GM18498 (cell line): ENCODE results near the gene ALPL.

Experiments
- ATAC-seq: cut with Tn5 transposase; IDR thresholded peaks from one replicate; pipeline ENCODE4 v1.9.1; 2021; ENCODE audit warnings: mild to moderate bottlenecking, moderate library complexity; ENCODE audit not compliant: unreplicated experiment

ALPL gene

DNA sequence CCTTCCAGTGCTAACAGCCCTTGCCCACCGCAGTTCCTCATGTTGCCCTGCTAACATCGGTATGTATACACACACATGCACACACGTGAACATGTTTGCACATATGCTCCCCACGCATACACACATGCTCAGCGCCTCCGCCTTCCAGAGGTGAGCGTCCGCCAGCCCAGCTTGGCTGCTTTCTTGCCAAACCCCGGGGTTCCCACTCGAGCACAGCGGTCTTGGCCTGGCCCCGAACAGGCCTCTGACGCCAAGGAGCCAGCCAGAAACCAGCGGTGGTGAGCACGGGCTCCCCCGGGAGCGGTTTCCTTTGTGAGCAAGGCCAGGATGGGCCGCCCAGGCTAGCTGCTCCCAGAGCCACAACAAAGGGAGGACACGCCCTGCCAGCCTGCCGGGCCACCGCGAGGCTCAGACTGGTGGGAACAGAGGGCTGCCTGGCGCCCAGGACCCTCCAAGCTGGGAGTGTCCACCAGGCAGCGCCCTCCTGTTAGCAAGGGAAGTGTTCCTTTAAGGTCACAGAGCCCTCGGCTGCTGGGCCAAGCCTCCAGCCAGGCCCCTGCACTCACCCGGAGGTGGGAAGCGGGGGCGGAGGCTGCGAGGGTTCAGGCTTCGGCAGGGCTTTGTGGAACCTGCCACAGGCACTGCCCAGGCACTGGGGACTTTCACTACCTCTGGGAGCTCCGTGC is 65.4 kb downstream of the ALPL start:
- no peak for ATAC-seq

DNA sequence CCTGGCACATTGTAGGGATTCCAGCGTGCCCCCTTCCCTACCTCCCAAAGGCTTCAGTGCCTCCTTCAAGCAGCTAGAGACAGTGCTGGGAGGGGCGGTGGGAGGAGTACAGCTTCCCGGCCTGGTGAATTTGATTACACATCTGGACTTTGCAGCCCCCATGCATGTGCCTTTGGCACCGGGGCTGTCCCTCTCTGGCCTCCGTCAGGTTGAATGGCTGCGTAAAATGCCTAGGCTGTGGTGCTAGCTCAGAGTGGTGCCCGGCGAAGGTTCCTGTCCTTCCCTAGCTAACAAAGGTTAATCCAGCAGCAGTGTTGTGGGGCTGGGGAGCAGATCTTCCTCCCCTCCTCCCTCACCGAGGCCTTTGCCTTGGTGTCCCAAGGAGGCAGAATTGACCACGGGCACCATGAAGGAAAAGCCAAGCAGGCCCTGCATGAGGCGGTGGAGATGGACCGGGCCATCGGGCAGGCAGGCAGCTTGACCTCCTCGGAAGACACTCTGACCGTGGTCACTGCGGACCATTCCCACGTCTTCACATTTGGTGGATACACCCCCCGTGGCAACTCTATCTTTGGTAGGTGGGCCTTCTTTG is 66.2 kb downstream of the ALPL start:
- no peak for ATAC-seq

- ATAC-seq = no peak
These were observed 67.0 kb downstream of the ALPL start for GRCh38 chr1:21576031-21576797.

- ATAC-seq = no peak
These were observed 67.6 kb downstream of the ALPL start for GRCh38 chr1:21576798-21577187.

DNA sequence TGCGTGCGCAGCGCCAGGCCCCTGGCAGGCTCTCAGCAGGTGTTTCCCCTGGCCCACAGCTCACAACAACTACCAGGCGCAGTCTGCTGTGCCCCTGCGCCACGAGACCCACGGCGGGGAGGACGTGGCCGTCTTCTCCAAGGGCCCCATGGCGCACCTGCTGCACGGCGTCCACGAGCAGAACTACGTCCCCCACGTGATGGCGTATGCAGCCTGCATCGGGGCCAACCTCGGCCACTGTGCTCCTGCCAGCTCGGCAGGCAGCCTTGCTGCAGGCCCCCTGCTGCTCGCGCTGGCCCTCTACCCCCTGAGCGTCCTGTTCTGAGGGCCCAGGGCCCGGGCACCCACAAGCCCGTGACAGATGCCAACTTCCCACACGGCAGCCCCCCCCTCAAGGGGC is 68.1 kb downstream of the ALPL start:
- ATAC-seq = no peak

- ATAC-seq = no peak
These were observed 68.7 kb downstream of the ALPL start for GRCh38 chr1:21577933-21578332.

- no peak for ATAC-seq
These were observed 70.6 kb downstream of the ALPL start for GRCh38 chr1:21579791-21580190.

GRCh38 chr1:21584096-21584495 is 74.9 kb downstream of the ALPL start:
- no peak for ATAC-seq

GRCh38 chr1:21585037-21585436 is 75.8 kb downstream of the ALPL start:
- ATAC-seq = no peak

DNA sequence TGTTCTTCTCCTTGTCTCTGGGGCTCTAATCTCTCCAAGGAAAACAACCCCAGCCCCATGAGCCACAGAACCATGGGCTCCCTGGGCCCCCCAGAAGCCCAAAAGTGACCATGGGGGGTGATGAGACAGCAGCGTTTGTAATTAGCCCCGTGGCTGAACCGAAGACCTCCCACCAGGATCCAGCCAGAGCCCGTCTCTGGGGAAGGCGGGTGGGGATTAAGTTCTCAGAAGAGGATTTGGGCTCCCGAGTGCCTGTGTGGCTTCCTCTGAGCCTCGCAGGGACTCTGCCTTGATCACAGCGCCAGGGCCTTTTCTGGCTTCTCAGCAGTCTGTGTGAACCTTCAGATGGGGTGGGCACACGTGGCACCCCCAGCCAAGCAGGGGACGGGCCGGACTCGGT is 77.0 kb downstream of the ALPL start:
- no peak for ATAC-seq

GRCh38 chr1:21586846-21587601 is 77.8 kb downstream of the ALPL start:
- no peak for ATAC-seq

DNA sequence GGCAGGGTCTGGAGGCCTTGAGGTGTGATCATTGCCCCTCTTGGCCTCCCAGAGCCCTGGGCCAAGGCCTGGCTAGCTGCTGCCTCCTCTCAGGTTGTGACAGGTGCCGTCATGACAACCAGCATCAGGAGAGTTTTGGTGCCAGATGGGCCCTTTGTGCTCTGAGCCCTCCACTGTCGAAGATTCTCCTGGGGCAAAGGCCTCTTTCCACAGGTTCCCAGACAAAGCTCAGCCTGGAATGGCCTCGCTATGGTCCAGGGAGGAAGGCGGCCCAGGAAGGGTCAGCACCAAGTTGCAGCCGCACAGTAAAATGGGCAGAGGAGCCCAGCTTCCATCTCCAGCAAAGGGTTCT is 78.4 kb downstream of the ALPL start:
- ATAC-seq = no peak

DNA sequence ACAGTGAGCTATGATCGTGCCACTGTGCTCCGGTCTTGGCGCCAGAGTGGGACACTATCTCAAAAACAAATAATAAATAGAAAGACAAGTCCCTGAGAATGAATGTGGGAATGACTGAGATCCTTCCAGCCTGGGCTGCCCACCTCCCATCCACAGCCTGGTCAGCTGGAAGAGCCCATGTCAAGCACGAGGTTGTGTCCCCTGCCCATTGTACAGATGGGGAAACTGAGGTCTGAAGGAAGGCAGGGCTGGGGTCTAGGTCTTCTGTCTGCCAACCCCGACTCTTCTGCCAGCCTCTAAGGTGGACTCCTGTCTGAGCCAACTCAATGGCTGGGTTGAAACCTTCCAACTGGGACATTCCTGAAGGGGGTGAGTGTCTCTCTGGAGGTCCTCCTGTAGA is 80.4 kb downstream of the ALPL start:
- no peak for ATAC-seq

GRCh38 chr1:21590126-21590880 is 81.1 kb downstream of the ALPL start:
- ATAC-seq = no peak

DNA sequence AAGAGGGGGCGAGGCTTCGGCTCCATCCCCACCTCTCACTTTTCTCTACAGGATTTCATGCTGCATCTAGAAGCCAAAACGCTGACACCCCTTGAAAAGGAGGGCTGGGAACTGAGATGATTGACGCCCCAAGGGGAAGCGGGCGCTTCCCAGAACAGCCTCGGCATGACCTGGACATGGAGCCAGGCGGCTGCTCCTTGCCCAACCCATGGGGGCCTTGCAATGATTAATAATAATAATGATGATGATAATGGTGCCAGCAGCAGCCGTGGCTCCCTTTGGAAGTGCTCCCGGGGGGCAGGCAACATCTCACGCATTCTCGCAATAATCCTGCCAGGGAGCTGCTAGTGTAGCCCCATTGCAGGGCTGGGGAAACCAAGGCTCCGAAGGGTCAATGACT is 81.7 kb downstream of the ALPL start:
- no peak for ATAC-seq

GRCh38 chr1:21592086-21592865 is 83.1 kb downstream of the ALPL start:
- ATAC-seq = no peak

GRCh38 chr1:21593231-21593630 is 84.0 kb downstream of the ALPL start:
- no peak for ATAC-seq

DNA sequence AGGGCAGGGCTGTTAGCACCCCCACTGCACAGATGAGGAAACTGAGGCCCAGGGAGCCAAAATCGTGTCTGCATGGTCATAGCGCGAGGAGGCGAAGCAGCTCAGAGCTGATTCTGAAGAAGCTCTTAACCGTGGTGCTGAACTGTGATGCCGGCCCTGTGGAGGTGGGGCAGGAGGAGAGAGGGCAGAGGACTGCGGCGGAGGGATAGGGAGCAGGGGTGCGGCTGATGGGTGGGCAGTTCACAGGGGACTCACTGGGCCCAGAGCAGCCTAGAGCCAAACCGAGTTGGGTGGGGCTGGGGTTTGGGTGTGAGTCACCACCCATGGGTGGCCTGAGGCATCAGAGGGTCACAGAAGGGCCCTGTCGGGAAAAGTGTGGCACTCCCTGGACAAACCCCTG is 85.3 kb downstream of the ALPL start:
- no peak for ATAC-seq

DNA sequence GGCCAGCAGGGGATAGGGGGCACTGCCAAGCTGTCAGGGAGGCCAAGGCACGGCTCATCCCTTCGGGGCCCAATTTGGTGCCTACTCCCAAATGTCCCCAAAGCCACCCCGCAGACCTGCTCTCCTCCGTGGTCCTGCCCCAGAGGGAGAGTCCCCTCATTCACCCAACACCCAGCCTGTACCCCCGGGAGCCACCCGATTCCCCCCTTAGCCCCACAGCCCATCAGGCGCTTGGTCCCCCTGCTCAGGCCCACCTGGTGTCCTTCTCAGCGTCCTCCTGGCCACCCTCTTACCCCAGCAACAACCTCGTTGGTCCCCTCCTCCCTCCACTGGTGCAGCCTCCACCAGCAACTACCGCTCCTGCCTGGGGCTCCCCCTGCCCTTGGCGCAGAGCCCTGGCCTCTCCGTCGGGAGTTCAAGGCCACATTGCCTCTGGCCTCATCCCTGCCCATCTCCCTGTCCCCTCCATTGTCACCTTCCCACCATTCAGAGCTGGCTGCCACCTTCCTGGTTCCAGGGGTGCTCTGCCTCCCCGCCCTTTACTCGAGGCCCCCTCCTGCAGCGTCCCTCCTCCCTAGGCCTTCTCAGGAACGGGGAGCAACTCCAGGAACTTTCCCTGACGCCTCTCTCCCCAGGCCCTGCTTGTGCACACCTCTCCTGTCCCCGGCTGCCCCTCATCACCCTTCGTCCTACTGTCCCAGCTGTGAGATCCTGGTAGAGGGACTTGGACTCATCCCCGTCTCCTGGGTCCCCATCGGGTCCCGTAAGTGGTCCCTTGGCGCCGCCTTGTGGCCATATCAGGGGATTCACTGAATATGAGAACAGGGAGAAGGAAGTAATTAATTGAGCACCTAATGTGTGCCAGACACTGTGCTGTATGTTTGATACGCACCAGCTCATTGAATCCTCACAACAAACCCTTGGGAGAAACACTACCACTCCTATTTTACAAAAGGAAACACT is 86.0 kb downstream of the ALPL start:
- ATAC-seq = no peak
